Hepatocyte (in vitro differentiated cells): Measurements from ENCODE around the gene FOXE3. TPM values are rescaled to one million over a fixed set of nuclear protein-coding genes. Genes with fewer than 3 reads are reported as not detected.

ENCODE experiments used
- DNase-seq: peaks from one replicate; pipeline ENCODE4 v3.0.0-alpha.2; 2016; ENCODE audit warnings: low spot score
- H2AFZ ChIP-seq: fragments of 200-600 bp; sonication (generic); 2 replicates; pipeline ENCODE4 v1.6.0; 2016; ENCODE audit warnings: antibody characterized with exemption, mild to moderate bottlenecking
- H3K27ac ChIP-seq: fragments of 200-600 bp; sonication (generic); 2 replicates; pipeline ENCODE4 v1.5.1; 2016; ENCODE audit warnings: mild to moderate bottlenecking
- H3K27me3 ChIP-seq: fragments of 200-600 bp; sonication (generic); 2 replicates; pipeline ENCODE4 v1.6.1; 2016
- H3K36me3 ChIP-seq: fragments of 200-600 bp; sonication (generic); replicated peaks from 2 replicates; pipeline ENCODE4 v1.5.1; 2016; ENCODE audit warnings: low read depth; ENCODE audit not compliant: insufficient read depth
- H3K4me1 ChIP-seq: fragments of 200-600 bp; sonication (generic); 2 replicates; pipeline ENCODE4 v1.5.1; 2016; ENCODE audit warnings: mild to moderate bottlenecking, moderate library complexity; ENCODE audit not compliant: insufficient read depth
- H3K4me2 ChIP-seq: fragments of 200-600 bp; sonication (generic); 2 replicates; pipeline ENCODE4 v1.6.0; 2016
- H3K4me3 ChIP-seq: fragments of 200-600 bp; sonication (generic); 2 replicates; pipeline ENCODE4 v1.5.1; 2016; ENCODE audit warnings: mild to moderate bottlenecking
- H3K79me2 ChIP-seq: fragments of 200-600 bp; sonication (generic); 2 replicates; pipeline ENCODE4 v1.6.0; 2017; ENCODE audit warnings: mild to moderate bottlenecking
- H3K9me2 ChIP-seq: fragments of 200-600 bp; sonication (generic); replicated peaks from 2 replicates; pipeline ENCODE4 v1.6.0; 2017; ENCODE audit warnings: mild to moderate bottlenecking; ENCODE audit not compliant: insufficient read depth
- H3K9me3 ChIP-seq: fragments of 200-600 bp; sonication (generic); 2 replicates; pipeline ENCODE4 v1.5.1; 2016; ENCODE audit warnings: low read depth, mild to moderate bottlenecking
- H4K20me1 ChIP-seq: fragments of 200-600 bp; sonication (generic); 2 replicates; pipeline ENCODE4 v1.6.0; 2016; ENCODE audit warnings: mild to moderate bottlenecking; ENCODE audit not compliant: insufficient read depth, poor library complexity, severe bottlenecking
- EZH2 ChIP-seq: fragments of 200-600 bp; sonication (generic); IDR thresholded peaks from 2 replicates; pipeline ENCODE4 v1.6.1; 2016; ENCODE audit warnings: antibody characterized with exemption, mild to moderate bottlenecking, borderline replicate concordance
- EZH2phosphoT487 ChIP-seq: fragments of 200-600 bp; sonication (generic); IDR thresholded peaks from one replicate; pipeline ENCODE4 v1.6.1; 2018; ENCODE audit warnings: antibody characterized with exemption, mild to moderate bottlenecking, low read depth, moderate library complexity; ENCODE audit not compliant: unreplicated experiment, severe bottlenecking
- WGBS: methylation state at CpG from one replicate; pipeline ENCODE4 v1.1.6; 2016; ENCODE audit warnings: low lambda C conversion rate; ENCODE audit errors: missing lambda C conversion rate; 5-methylcytosine and 5-hydroxymethylcytosine counted together
- polyA plus RNA-seq: library from polyadenylated mRNA; unstranded; fragments of >200 nt; fragmentation: Nextera tagmentation; extraction: Ambion mirVana; gene quantifications from 2 replicates; pipeline ENCODE4 v1.2.1, GENCODE V29; 2016
- total RNA-seq: library from RNA; depleted of rRNA; stranded (reverse); fragments of >200 nt; gene quantifications from 2 replicates; pipeline ENCODE4 v1.2.3, GENCODE V29; 2014
- TF ChIP-seq, protein P1 (sequence below): fragments of 200-600 bp; sonication (generic); IDR thresholded peaks from 2 replicates; pipeline ENCODE4 v1.5.1; 2016; ENCODE audit warnings: antibody characterized with exemption, mild to moderate bottlenecking; ENCODE audit not compliant: poor library complexity

The FOXE3 gene
- total and polyA plus RNA-seq, 2 experiments from 2014 or later: not detected

- Histone ChIP-seq H3K79me2 (no peaks in the 10 kb centered on the region), H2AFZ (no peak overlapping the region), H3K9me2 (no peaks in the 10 kb centered on the region), H3K36me3 (no peaks in the 10 kb centered on the region), H3K4me2 (no peak overlapping the region), H3K27ac (no peak overlapping the region), H3K4me3 (no peak overlapping the region), H3K4me1 (peaks cover 4% of the 10 kb centered on the region), H3K9me3 (no peaks in the 10 kb centered on the region), H3K27me3 (no peaks in the 10 kb centered on the region), H4K20me1 (no peaks in the 10 kb centered on the region)
- WGBS: 54% methylated on average over 1 of the region's 1 CpG
- TF ChIP-seq, protein P1, sequence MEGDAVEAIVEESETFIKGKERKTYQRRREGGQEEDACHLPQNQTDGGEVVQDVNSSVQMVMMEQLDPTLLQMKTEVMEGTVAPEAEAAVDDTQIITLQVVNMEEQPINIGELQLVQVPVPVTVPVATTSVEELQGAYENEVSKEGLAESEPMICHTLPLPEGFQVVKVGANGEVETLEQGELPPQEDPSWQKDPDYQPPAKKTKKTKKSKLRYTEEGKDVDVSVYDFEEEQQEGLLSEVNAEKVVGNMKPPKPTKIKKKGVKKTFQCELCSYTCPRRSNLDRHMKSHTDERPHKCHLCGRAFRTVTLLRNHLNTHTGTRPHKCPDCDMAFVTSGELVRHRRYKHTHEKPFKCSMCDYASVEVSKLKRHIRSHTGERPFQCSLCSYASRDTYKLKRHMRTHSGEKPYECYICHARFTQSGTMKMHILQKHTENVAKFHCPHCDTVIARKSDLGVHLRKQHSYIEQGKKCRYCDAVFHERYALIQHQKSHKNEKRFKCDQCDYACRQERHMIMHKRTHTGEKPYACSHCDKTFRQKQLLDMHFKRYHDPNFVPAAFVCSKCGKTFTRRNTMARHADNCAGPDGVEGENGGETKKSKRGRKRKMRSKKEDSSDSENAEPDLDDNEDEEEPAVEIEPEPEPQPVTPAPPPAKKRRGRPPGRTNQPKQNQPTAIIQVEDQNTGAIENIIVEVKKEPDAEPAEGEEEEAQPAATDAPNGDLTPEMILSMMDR: no peak
- TF ChIP-seq EZH2 (no peak), EZH2phosphoT487 (no peak)
- DNase-seq: no peak
These were observed 37.9 kb upstream of the FOXE3 start for GRCh38 chr1:47378147-47378546.

DNA sequence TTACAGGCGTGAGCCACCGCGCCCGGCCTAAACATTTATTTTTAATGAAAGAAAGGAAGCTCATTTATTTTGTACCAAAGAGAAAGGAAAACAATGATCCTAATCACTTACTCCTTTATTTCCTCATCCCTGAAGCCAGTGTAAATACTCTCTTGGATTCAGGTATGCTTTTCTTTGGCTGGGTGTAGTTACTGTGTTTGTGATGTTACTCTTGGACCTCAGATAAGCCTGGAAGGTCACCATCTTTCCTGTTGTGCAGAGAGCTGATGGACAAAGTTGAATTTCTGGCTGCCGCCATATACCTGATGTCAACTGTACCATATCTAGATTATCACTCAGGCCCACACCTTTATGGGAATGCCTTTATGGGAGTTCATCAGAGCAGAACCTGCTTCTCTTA lies 35.4 kb upstream of the FOXE3 start:
- H3K27ac ChIP-seq: no peak overlapping the region
- H3K9me2 ChIP-seq: no peaks in the 10 kb centered on the region
- H3K4me2 ChIP-seq: no peak overlapping the region
- TF ChIP-seq, protein P1: no peak
- TF ChIP-seq EZH2phosphoT487 (no peak), EZH2 (no peak)
- no peaks in the 10 kb centered on the region for H3K27me3 ChIP-seq
- 91% methylated on average over 5 of the region's 5 CpGs for WGBS
- H3K36me3 ChIP-seq: no peaks in the 10 kb centered on the region
- H3K4me1 ChIP-seq: peaks cover 4% of the 10 kb centered on the region
- no peaks in the 10 kb centered on the region for H3K79me2 ChIP-seq
- H3K4me3 ChIP-seq: no peak overlapping the region
- no peak for DNase-seq
- no peaks in the 10 kb centered on the region for H4K20me1 ChIP-seq
- no peak overlapping the region for H2AFZ ChIP-seq
- H3K9me3 ChIP-seq: no peaks in the 10 kb centered on the region

GRCh38 chr1:47382399-47382983 lies 33.6 kb upstream of the FOXE3 start:
- no peak overlapping the region for H3K4me2 ChIP-seq
- no peak for DNase-seq
- H2AFZ ChIP-seq: no peak overlapping the region
- no peaks in the 10 kb centered on the region for H3K9me3 ChIP-seq
- H3K9me2 ChIP-seq: no peaks in the 10 kb centered on the region
- TF ChIP-seq EZH2: no peak
- TF ChIP-seq, protein P1: no peak
- no peak for TF ChIP-seq EZH2phosphoT487
- no peaks in the 10 kb centered on the region for H3K27me3 ChIP-seq
- H3K4me3 ChIP-seq: no peak overlapping the region
- no peaks in the 10 kb centered on the region for H3K79me2 ChIP-seq
- peaks cover 8% of the 10 kb centered on the region for H3K4me1 ChIP-seq
- no peak overlapping the region for H3K27ac ChIP-seq
- WGBS: 76% methylated on average over 3 of the region's 3 CpGs
- no peaks in the 10 kb centered on the region for H3K36me3 ChIP-seq
- no peaks in the 10 kb centered on the region for H4K20me1 ChIP-seq

DNA sequence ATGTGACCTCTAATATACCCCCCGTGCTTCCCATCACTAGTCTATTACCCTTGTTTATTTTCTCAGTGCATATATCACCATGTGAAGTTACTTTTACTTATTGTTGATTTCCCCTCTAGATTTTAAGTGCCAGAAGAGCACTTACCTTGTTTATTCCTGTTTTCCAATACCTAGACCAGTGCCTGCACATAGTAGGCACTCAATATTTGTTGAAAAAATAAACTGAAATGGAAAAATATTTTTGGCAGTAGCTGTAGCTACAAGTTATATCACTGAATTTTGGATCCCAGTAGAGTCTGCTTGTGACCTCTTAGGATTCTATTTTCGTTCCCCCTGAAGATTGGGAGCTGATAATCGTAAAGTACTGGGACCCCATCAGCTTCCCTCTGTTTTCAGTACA lies 32.0 kb upstream of the FOXE3 start:
- no peaks in the 10 kb centered on the region for H3K27me3 ChIP-seq
- TF ChIP-seq, protein P1: no peak
- TF ChIP-seq EZH2phosphoT487: no peak
- TF ChIP-seq EZH2: no peak
- no peaks in the 10 kb centered on the region for H4K20me1 ChIP-seq
- no peak overlapping the region for H3K27ac ChIP-seq
- DNase-seq: no peak
- H3K4me1 ChIP-seq: peaks cover 9% of the 10 kb centered on the region
- H3K9me3 ChIP-seq: no peaks in the 10 kb centered on the region
- H3K4me2 ChIP-seq: no peak overlapping the region
- no peak overlapping the region for H3K4me3 ChIP-seq
- WGBS: 100% methylated on average over 3 of the region's 3 CpGs
- H2AFZ ChIP-seq: no peak overlapping the region
- H3K36me3 ChIP-seq: no peaks in the 10 kb centered on the region
- no peaks in the 10 kb centered on the region for H3K79me2 ChIP-seq
- no peaks in the 10 kb centered on the region for H3K9me2 ChIP-seq
